NT2/D1 (cell line): Measurements from ENCODE around the gene RABGGTB.

Experiments
- SUZ12 ChIP-seq: IDR thresholded peaks from 2 replicates; pipeline ENCODE4 v1.6.1; 2011; ENCODE audit not compliant: insufficient read length, insufficient read depth; ENCODE audit errors: extremely low read depth
- YY1 ChIP-seq: IDR thresholded peaks from 2 replicates; pipeline ENCODE4 v1.6.1; 2011; ENCODE audit not compliant: insufficient read length, insufficient read depth

DNA sequence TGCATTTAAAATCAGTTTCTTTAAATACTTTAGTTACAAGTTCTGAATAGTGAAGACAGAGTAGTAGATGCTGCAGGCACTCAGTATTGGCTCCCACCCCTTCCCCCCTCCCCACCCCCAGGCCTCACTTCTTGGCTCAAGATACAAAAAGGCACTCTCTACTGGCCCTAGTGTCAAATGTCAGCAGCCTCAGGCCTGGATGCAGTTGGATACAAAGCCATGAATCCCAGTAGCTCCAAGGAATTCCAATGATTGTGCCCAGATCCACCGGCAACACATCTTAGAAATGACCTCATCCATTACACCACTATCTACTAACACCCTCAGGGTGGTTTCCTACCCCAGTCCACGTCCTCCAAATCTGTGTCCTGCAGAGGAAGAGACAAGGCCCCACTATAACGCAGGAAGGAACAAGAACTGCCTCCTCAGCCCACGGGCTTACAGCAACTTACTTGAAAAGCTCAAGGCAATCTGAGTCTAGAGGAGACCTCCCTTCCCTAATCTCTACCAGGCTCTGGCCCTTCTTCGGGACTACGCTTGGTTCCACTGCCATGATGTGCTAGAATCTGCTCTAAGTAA, 43.9 kb upstream of the RABGGTB start:
- TF ChIP-seq YY1 = no peak
- TF ChIP-seq SUZ12 = no peak
